ENCODE measurements around the gene VSTM4.

VSTM4 gene

GRCh38 chr10:49116509-49117375, 1.4 kb upstream of the VSTM4 start:
- DNase-seq (ENCODE audit: low spot score), result no peak

GRCh38 chr10:49115796-49116508, 630 bp upstream of the VSTM4 start:
- DNase-seq (ENCODE audit: low spot score), result no peak

GRCh38 chr10:49114718-49115014, 656 bp downstream of the VSTM4 start:
- DNase-seq (ENCODE audit: low spot score), result no peak

GRCh38 chr10:49113741-49114141, 1.6 kb downstream of the VSTM4 start:
- DNase-seq (ENCODE audit: low spot score), result no peak

- DNase-seq (ENCODE audit: low spot score), result no peak
These were observed 2.5 kb downstream of the VSTM4 start for GRCh38 chr10:49112851-49113250.

- DNase-seq (ENCODE audit: low spot score), result no peak
These were observed 3.2 kb downstream of the VSTM4 start for GRCh38 chr10:49112098-49112497.

DNA sequence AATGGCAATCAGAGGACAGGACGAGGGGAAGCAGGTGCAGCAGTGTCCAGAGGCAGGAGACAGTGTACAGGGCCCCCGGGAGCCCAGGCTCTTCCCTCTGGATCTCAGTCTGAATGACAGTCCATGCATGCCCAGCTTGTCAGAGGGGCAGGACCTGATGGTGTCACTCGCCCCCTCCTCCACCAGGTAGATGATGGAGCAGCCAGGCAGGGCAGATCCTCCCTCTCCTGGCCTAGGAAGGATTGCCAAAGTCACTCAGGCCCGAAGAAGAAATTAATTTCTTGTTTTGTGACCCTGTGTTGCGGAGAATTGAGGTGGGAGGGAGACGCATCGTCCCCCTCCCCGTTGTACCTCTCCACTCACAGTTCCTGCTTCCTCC, 4.0 kb downstream of the VSTM4 start:
- no peak for DNase-seq (ENCODE audit: low spot score)

DNA sequence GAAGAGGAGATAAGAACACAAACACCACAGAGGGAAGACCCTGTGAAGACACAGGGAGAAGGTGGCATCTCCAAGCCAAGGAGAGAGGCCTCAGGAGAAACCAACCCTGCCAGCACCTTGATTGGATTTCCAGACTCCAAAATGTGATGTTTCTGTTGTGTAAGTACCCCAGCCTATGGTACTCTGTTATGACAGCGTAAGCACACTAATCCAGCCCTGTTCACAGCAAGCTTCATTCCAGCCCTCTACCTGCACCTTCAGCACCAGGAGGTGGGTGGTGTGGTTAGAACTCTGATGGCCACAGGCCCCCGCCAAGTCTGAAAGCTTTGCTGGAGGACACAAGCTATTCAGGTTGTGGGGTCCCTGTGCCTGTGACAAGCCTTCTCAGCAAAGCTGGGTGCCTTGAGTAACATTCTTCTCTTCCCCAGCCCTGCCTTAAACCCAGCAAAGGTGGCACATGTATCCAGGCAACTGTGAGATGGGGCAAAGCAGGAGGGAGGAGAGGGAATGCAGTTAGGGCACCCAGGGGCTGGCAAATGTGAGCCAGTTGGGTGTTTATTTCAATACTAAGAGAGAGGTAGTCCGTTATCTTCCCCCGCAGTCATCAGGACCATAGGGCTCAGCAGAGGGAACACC, 4.5 kb downstream of the VSTM4 start:
- no peak for DNase-seq (ENCODE audit: low spot score)

- no peak for DNase-seq (ENCODE audit: low spot score)
These were observed 5.5 kb downstream of the VSTM4 start for GRCh38 chr10:49109669-49110340.

- no peak for DNase-seq (ENCODE audit: low spot score)
These were observed 6.7 kb downstream of the VSTM4 start for GRCh38 chr10:49108656-49109055.

GRCh38 chr10:49107887-49108267, 7.4 kb downstream of the VSTM4 start:
- DNase-seq (ENCODE audit: low spot score), result no peak

- DNase-seq (ENCODE audit: low spot score), result no peak
These were observed 8.0 kb downstream of the VSTM4 start for GRCh38 chr10:49107111-49107886.

DNA sequence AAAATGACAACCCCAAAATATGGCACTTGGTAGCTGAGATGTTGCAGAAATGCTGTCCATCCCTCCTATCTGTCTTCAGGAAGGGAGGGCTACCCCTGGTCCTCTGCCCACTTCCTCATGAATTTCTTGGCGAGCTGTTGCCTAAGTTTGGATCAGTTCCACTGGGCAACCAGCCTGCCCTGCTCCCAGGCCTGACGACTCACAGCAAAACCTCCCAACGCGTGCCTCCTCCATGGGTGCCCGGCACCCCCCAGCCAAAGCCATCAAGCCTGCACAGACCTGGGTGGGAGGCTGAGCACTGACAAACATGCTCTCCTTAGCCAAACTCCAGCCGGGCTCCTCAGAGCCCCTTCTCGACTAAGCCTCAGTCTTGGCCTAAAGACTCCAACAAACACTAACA, 8.9 kb downstream of the VSTM4 start:
- no peak for DNase-seq (ENCODE audit: low spot score)

GRCh38 chr10:49105076-49105475, 10.2 kb downstream of the VSTM4 start:
- DNase-seq (ENCODE audit: low spot score), result no peak

GRCh38 chr10:49104323-49104722, 11.0 kb downstream of the VSTM4 start:
- no peak for DNase-seq (ENCODE audit: low spot score)

DNA sequence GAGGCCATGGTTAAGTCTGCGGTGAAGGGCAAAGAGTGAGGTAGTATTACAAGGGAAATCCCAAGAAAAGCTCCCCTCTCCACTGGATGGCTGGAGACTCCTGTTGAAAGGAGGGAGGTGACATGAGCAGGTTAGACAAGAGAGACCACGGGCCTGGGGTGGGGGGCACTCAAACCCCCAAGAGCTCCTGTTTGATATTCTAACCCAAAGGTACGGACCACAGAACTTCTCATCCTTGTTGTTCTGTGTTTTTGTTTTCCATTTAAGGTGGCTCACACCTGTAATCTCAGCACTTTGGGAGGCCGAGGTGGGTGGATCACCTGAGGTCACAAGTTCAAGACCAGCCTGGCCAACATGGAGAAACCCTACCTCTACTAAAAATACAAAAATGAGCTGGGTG, 11.6 kb downstream of the VSTM4 start:
- no peak for DNase-seq (ENCODE audit: low spot score)

- no peak for DNase-seq (ENCODE audit: low spot score)
These were observed 16.3 kb downstream of the VSTM4 start for GRCh38 chr10:49099046-49099445.

GRCh38 chr10:49096890-49097445, 18.4 kb downstream of the VSTM4 start:
- no peak for DNase-seq (ENCODE audit: low spot score)

- no peak for DNase-seq (ENCODE audit: low spot score)
These were observed 20.7 kb downstream of the VSTM4 start for GRCh38 chr10:49094646-49095045.

- no peak for DNase-seq (ENCODE audit: low spot score)
These were observed 21.4 kb downstream of the VSTM4 start for GRCh38 chr10:49093922-49094321.

- DNase-seq (ENCODE audit: low spot score), result no peak
These were observed 22.8 kb downstream of the VSTM4 start for GRCh38 chr10:49092477-49092876.

Measured in RKO (cell line).